AG09309 (cell line): Measurements from ENCODE around the gene CDPF1.

Experiments
- DNase-seq: peaks from one replicate; pipeline ENCODE4 v3.0.0-alpha.2; 2010; ENCODE audit warnings: low read depth
- H3K4me3 ChIP-seq: 2 replicates; pipeline ENCODE4 v1.5.1; 2011; ENCODE audit warnings: mild to moderate bottlenecking, low read depth, low read length, moderate library complexity; ENCODE audit not compliant: control insufficient read depth
- CTCF ChIP-seq: IDR thresholded peaks from 2 replicates; pipeline ENCODE4 v1.5.1; 2011; ENCODE audit warnings: mild to moderate bottlenecking, low read depth, low read length, inconsistent platforms; ENCODE audit not compliant: insufficient read depth, control insufficient read depth; ENCODE audit errors: missing control alignments

CDPF1 gene

DNA sequence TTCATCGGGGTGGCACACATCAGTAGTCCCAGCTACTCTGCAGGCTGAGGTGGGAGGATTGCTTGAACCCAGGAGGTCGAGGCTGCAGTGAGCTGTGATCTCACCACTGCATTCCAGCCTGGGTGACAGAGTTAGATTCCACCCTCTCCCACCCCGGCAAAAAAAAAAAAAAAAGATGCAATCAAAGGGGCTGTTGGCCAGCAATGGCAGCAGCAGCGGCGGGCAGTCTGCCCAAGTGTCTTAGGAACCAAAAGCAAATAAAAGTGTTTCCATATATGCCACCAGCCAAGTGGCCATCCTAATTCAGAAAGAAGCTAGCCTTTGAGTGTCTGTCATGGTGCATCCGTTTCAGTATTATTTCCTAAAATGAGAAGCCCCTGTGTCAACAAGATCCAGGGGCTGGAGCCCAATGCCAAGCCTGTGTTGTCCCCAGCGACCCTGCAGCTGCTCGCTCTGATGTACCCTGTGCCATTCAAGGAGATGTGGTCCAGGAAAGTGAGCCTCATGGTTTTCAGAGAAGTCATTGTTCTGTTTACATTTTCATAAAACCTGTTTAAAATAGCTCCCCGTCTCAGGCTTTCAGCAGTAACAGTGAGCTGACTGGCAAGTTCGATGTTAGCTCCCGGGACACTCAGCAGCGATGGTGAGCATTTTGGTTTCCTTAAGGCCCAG is 12.5 kb downstream of the CDPF1 start:
- DNase-seq, result no peak
- no peak overlapping the region for H3K4me3 ChIP-seq
- no peak for TF ChIP-seq CTCF

- TF ChIP-seq CTCF, result no peak
- H3K4me3 ChIP-seq, result no peak overlapping the region
- DNase-seq, result no peak
Observed at GRCh38 chr22:46234969-46235368, 15.1 kb downstream of the CDPF1 start.

DNA sequence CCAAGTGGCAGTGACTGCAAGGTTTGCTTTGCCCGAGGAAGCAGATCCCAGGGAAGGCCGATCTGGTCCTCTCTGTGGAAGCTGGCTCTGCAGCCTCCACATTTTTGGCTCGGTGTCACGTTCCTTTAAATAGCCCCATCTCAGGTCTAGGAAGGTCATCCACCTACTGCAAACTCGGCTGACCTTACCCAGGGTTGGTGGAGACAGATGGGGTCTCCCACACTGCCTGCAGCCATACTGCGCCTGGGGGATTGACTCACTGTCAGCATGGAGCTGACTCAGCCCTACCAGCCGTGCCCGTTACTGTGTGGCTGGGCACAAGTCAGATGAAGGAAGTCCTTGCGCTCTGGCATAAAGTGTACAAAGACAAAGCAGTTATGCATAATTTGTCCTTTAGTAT is 16.9 kb downstream of the CDPF1 start:
- no peak for DNase-seq
- TF ChIP-seq CTCF, result no peak
- H3K4me3 ChIP-seq, result no peak overlapping the region

DNA sequence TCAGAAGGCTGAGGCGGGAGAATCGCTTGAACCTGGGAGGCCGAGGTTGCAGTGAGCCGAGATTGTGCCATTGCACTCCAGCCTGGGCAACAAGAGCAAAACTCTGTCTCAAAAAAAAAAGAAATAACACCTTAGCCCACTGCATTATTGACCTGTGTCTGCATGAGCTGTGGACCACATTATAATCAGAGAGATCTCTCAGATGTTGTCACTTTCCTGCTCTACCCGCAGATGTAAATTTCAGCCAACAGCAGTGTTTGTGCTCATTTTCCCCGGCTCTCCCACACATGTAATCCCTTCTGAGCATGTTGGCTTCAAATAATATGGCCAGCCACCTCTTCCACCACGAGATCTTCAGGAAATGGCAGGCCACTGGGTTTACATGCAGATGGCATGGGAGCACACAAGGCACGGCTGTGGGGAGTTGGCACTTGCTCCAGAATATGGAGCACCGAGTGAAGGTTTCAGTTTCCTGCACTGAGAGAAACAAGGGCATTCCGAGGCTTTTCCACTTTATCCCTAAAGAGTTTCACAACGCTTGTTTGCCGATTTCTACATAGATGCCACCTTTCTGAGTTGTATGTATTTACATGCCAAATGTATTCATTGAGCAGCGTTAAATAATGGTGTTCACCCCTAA is 19.7 kb downstream of the CDPF1 start:
- DNase-seq, result no peak
- no peak for TF ChIP-seq CTCF
- H3K4me3 ChIP-seq, result no peak overlapping the region

DNA sequence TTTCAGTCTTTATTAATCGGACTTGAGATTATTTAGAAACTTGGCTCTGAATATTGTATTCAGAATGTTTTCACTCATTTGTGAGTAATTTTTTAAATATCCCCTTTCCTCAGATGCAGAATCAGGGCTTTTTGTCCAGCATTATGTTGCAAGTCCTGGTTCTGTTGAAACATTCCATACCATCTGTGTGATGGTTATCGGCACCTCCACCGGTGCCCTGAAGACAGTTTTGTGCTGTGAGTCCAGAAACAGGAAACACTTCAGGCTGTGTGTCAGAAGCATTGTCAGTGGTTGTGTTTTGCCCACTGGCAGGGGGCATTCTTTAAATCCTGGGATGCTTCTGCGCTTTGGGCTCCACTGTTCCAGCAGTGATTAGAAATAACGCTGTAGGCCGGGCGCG is 20.4 kb downstream of the CDPF1 start:
- H3K4me3 ChIP-seq, result no peak overlapping the region
- TF ChIP-seq CTCF, result no peak
- peak; percentile 13 for DNase-seq

GRCh38 chr22:46226577-46226976 is 23.5 kb downstream of the CDPF1 start:
- no peak for TF ChIP-seq CTCF
- DNase-seq, result no peak
- no peak overlapping the region for H3K4me3 ChIP-seq
